GM12875 (cell line): ENCODE data around the gene SBSN.

ENCODE experiments used
- H3K4me3 ChIP-seq: one replicate; pipeline ENCODE4 v1.5.1; 2011; ENCODE audit warnings: low read depth, low read length, control low read depth
- CTCF ChIP-seq: IDR thresholded peaks from 2 replicates; pipeline ENCODE4 v1.5.1; 2011; ENCODE audit warnings: low read depth, mild to moderate bottlenecking, control low read depth, inconsistent platforms, low read length, moderate library complexity, borderline replicate concordance; ENCODE audit not compliant: insufficient read depth

Gene SBSN

GRCh38 chr19:35545855-35546381 is 17.8 kb upstream of the SBSN start:
- no peak for TF ChIP-seq CTCF

GRCh38 chr19:35545001-35545854 is 17.1 kb upstream of the SBSN start, which contains the start of gene TMEM147:
Gene TMEM147 (plus strand): TSS chr19:35545626. CDS start chr19:35545740, 114 bp downstream.
- TF ChIP-seq CTCF: no peak
- H3K4me3 ChIP-seq: peak within 1 kb of the TSS; percentile 77

More at GRCh38 chr19:35545855-35546381, 17.8 kb upstream of the SBSN start:
- H3K4me3 ChIP-seq: peak overlapping the region; percentile 77

GRCh38 chr19:35544110-35544802 is 16.1 kb upstream of the SBSN start:
- no peak for TF ChIP-seq CTCF
- H3K4me3 ChIP-seq: peak overlapping the region; percentile 77

GRCh38 chr19:35543280-35544109 is 15.4 kb upstream of the SBSN start:
- no peak overlapping the region for H3K4me3 ChIP-seq
- TF ChIP-seq CTCF: no peak

- no peak for TF ChIP-seq CTCF
- no peak overlapping the region for H3K4me3 ChIP-seq
Measured at GRCh38 chr19:35542209-35542608, 14.1 kb upstream of the SBSN start.

GRCh38 chr19:35540356-35540927 is 12.3 kb upstream of the SBSN start:
- TF ChIP-seq CTCF: no peak
- no peak overlapping the region for H3K4me3 ChIP-seq
